Measurements from ENCODE around the gene TMED4. TPM values are rescaled to one million over a fixed set of nuclear protein-coding genes. Genes with fewer than 3 reads are reported as not detected.
"Not testable (repeated sequence)": the region's sequence is repeated elsewhere in the genome, so short reads cannot be mapped to it uniquely, and the experiment has no call there.

TMED4 gene
- total RNA-seq, 1 donor from 2014 or later: 61.9 TPM

DNA sequence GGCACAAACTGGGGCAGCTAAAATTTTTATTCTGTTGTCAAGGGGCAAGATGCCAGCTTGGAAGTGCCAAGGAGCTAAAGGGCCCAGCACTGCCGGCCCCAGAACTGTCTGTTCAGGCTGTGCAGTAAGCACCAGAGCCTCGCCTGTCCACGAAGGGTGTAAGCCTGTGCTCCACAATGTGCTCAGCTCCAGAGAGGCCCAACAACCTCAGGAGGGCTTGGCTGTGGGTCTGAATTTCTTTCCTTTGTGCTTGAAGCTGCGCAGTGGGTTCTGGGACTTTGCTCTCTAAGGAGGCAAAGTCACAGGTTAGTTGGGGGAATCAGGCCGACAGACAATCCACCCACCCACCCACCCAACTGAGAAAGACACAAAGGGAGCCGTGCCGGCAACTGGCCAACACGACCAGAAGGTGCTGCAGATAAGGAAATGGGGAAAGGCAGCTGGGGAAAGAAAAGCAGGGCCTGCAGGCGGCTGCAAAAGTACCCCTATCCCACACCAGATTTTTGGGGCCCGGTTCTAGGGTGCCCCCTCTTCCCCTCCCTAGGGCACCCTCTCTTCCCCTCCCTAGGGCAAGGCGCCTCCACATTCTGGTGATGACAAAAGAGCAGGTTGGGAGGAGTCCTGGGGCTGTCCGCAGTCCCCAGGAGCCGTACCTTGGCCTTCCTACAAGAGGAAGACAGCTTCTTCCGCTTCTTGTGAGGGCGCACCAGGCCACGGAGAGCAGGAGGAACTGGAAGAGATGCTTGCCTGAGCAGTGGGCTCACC lies 16.1 kb downstream of the TMED4 start:
- H3K9me3 ChIP-seq (replicated peaks): no peaks in the 10 kb centered on the region
- H3K36me3 ChIP-seq: peaks cover 71% of the 10 kb centered on the region
- H3K27ac ChIP-seq (replicated peaks): peak overlapping the region; percentile 40
- DNase-seq: no peak
- intact Hi-C loops (cut with micrococcal nuclease): no loop called here
- TF ChIP-seq, protein P1, sequence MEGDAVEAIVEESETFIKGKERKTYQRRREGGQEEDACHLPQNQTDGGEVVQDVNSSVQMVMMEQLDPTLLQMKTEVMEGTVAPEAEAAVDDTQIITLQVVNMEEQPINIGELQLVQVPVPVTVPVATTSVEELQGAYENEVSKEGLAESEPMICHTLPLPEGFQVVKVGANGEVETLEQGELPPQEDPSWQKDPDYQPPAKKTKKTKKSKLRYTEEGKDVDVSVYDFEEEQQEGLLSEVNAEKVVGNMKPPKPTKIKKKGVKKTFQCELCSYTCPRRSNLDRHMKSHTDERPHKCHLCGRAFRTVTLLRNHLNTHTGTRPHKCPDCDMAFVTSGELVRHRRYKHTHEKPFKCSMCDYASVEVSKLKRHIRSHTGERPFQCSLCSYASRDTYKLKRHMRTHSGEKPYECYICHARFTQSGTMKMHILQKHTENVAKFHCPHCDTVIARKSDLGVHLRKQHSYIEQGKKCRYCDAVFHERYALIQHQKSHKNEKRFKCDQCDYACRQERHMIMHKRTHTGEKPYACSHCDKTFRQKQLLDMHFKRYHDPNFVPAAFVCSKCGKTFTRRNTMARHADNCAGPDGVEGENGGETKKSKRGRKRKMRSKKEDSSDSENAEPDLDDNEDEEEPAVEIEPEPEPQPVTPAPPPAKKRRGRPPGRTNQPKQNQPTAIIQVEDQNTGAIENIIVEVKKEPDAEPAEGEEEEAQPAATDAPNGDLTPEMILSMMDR (IDR thresholded peaks at IDR 0.05; ENCODE audit: borderline replicate concordance): no peak
- no peaks in the 10 kb centered on the region for H3K27me3 ChIP-seq (ENCODE audit: low read depth)
- peaks cover 21% of the 10 kb centered on the region for H3K4me1 ChIP-seq
- no peak overlapping the region for H3K4me3 ChIP-seq

DNA sequence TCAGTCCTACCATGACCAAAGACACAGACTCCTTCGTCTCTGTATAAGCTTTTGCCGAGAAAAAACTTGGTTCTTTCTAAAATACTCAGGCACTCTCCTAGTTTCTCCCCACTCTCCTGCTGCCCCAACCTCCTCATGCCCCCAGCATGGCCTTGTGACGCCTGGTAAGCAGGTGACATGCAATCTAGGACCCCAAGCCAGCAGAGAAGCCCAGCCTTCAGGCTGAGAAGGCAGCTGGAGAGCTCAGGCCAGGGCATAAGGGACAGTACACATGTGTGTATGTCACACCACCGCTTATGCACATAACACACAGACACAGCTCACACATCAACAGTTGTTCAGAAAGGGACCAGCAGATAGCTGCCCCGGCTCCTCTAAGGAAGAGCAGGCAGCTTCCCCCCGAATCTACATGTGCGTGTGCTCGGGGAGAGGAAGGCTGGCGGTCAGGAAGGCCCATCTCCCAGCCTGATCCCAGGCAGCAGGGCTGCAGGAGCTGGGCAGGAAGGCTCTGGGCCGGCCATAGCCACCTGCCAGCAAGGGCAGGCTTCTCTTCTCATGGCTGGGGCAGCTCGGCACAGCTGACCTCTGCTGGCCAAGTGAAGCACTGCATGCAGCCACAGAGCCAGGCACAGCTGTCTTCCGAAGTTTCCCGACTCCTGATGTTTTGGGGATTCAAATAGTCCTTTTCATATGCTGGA lies 16.8 kb downstream of the TMED4 start:
- DNase-seq: peak; percentile 67
- H3K9me3 ChIP-seq (replicated peaks): no peaks in the 10 kb centered on the region
- no peaks in the 10 kb centered on the region for H3K27me3 ChIP-seq (ENCODE audit: low read depth)
- no peak overlapping the region for H3K4me3 ChIP-seq
- peaks cover 21% of the 10 kb centered on the region for H3K4me1 ChIP-seq
- TF ChIP-seq, protein P1 (IDR thresholded peaks at IDR 0.05; ENCODE audit: borderline replicate concordance): peak; percentile 99
- intact Hi-C loops (cut with micrococcal nuclease): no loop called here
- H3K27ac ChIP-seq (replicated peaks): peak overlapping the region; percentile 40
- peaks cover 64% of the 10 kb centered on the region for H3K36me3 ChIP-seq

DNA sequence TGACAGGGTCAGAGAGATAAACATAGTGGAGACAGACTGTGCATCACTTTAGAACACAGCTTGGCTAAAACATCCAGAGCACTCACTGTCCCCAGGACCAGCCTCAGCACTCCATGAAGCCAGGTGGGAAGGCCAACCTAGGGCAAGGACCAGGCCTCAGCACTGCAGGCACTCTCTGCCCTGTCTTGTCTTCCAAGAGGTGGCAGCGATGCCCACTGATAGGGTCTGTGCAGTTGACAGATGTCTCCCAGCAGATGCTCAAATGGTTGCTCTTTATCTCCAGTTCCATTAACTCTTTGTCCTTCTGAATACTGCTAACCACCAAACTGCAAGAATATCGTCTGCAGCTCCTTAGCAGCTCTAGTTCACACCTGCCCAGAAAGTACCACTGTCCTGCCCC lies 17.4 kb downstream of the TMED4 start:
- intact Hi-C loops (cut with micrococcal nuclease): no loop called here
- H3K9me3 ChIP-seq (replicated peaks): no peaks in the 10 kb centered on the region
- no peak overlapping the region for H3K27ac ChIP-seq (replicated peaks)
- H3K36me3 ChIP-seq: peaks cover 58% of the 10 kb centered on the region
- H3K4me1 ChIP-seq: peaks cover 21% of the 10 kb centered on the region
- H3K27me3 ChIP-seq (ENCODE audit: low read depth): no peaks in the 10 kb centered on the region
- no peak for DNase-seq
- TF ChIP-seq, protein P1 (IDR thresholded peaks at IDR 0.05; ENCODE audit: borderline replicate concordance): no peak
- no peak overlapping the region for H3K4me3 ChIP-seq

DNA sequence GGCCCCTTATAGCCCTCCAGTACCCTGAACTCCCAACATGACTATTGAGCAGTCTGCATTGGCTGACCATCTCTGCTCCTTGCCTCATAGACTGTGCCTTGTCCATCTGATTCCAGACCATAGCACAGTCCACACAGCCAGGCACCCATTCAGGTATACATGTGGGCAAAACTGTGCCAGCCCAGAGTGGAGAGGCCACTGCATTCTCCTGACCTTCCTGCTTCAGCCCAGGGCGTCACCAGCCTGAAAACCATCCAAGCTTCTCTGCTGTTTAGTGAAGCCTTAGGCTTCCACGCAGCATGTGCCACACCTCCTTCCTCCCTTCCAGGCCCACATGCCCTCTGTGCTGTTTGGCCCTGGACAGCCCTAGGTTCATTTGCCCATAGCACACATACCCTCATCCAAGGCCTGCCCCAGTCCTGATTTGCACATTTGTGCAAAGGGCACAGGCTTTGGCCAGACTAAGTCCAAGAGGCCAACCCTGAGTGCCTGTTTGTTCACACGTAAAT lies 18.8 kb downstream of the TMED4 start:
- H3K9me3 ChIP-seq (replicated peaks): no peaks in the 10 kb centered on the region
- H3K36me3 ChIP-seq: peaks cover 44% of the 10 kb centered on the region
- H3K27ac ChIP-seq (replicated peaks): no peak overlapping the region
- H3K4me3 ChIP-seq: no peak overlapping the region
- no peaks in the 10 kb centered on the region for H3K27me3 ChIP-seq (ENCODE audit: low read depth)
- intact Hi-C loops (cut with micrococcal nuclease): no loop called here
- TF ChIP-seq, protein P1 (IDR thresholded peaks at IDR 0.05; ENCODE audit: borderline replicate concordance): no peak
- no peak for DNase-seq
- peaks cover 21% of the 10 kb centered on the region for H3K4me1 ChIP-seq

DNA sequence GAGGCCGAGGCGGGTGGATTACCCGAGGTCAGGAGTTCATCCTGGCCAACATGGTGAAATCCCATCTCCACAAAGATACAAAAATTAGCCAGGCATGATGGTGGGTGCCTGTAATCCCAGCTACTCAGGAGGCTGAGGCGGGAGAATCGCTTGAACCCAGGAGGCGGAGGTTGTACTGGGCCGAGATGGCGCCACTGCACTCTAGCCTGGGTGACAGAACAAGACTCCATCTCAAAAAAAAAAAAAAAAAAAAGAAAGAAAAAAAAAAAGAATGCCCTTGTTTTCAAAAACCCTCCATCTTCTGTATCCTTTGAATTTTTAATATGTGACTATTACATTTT lies 19.4 kb downstream of the TMED4 start:
- intact Hi-C loops (cut with micrococcal nuclease); H3K9me3 ChIP-seq (replicated peaks); H3K4me3 ChIP-seq; DNase-seq; H3K27me3 ChIP-seq (ENCODE audit: low read depth); H3K27ac ChIP-seq (replicated peaks): not testable (repeated sequence)
- peaks cover 21% of the 10 kb centered on the region for H3K4me1 ChIP-seq
- peaks cover 38% of the 10 kb centered on the region for H3K36me3 ChIP-seq

All from left ventricle myocardium inferior (tissue), 1 donor.